Transverse colon (tissue), 4 donors: ENCODE measurements around the gene PABPN1L. TPM values are rescaled to one million over a fixed set of nuclear protein-coding genes. Genes with fewer than 3 reads are reported as not detected.

Experiments used
- DNase-seq: peaks from one replicate; pipeline ENCODE4 v3.0.0-alpha.2; 2019
- H3K27ac ChIP-seq, 4 donors: fragments of 200-600 bp; sonication (generic); 2 replicates each; pipeline ENCODE4 v1.5.1; 2016 to 2018; ENCODE audit warnings: inconsistent platforms in 4 of 4
- H3K27me3 ChIP-seq: fragments of 200-600 bp; sonication (generic); 2 replicates; pipeline ENCODE4 v1.5.1; 2017; ENCODE audit warnings: inconsistent platforms
- H3K36me3 ChIP-seq, 4 donors: fragments of 200-600 bp; sonication (generic); 2 replicates each; pipeline ENCODE4 v1.5.1; 2017 to 2019; ENCODE audit warnings: inconsistent platforms in 4 of 4
- H3K4me1 ChIP-seq, 4 donors: fragments of 200-600 bp; sonication (generic); 2 replicates each; pipeline ENCODE4 v1.5.1; 2017 to 2020; ENCODE audit warnings: inconsistent platforms in 4 of 4
- H3K4me3 ChIP-seq, 4 donors: fragments of 200-600 bp; sonication (generic); 1 replicate in 1 of 4; 2 replicates in 3 of 4; pipeline versions ENCODE4 v1.5.1 to v1.6.1; 2017 to 2019; ENCODE audit warnings: inconsistent platforms in 4 of 4
- H3K9me3 ChIP-seq, 2 donors: fragments of 200-600 bp; sonication (generic); 2 replicates each; pipeline ENCODE4 v1.5.1; 2017 to 2019; ENCODE audit warnings: inconsistent platforms in 2 of 2
- CTCF ChIP-seq, 5 experiments: fragments of 200-600 bp in 3 of 5; fragments of 450-650 bp in 2 of 5; sonication (generic) in 3 of 5; IDR thresholded peaks; 1 replicate in 2 of 5; 2 replicates in 3 of 5; pipeline ENCODE4 v1.5.1; 2016 to 2017; ENCODE audit warnings: antibody characterized with exemption in 5 of 5, inconsistent platforms in 3 of 5, mild to moderate bottlenecking in 2 of 5, moderate library complexity in 1 of 5
- EP300 ChIP-seq: sonication (generic); formaldehyde crosslinking; IDR thresholded peaks from one replicate; pipeline ENCODE4 v1.6.1; 2017; ENCODE audit warnings: antibody characterized with exemption, low read depth
- POLR2A ChIP-seq: fragments of 450-650 bp; IDR thresholded peaks from one replicate; pipeline ENCODE4 v1.6.1; 2016; ENCODE audit warnings: antibody characterized with exemption, mild to moderate bottlenecking, moderate library complexity
- POLR2AphosphoS5 ChIP-seq, 3 donors: sonication (generic); formaldehyde crosslinking; IDR thresholded peaks; one replicate each; pipeline ENCODE4 v1.6.1; 2016; ENCODE audit warnings: antibody characterized with exemption in 3 of 3
- WGBS, 2 donors: methylation state at CpG; one replicate each; pipeline ENCODE4 v1.1.5; 2018; ENCODE audit warnings: low coverage in 1 of 2; 5-methylcytosine and 5-hydroxymethylcytosine counted together
- in situ Hi-C, 4 donors: fragments of 200-750 bp; cut with MboI; loops; one replicate each; pipeline versions ENCODE4 v1.15.0 to v1.15.1; 2017; ENCODE audit warnings: low sequenced_read_pairs in 3 of 4, low pct_ligation_motif_present in 1 of 4, low pct_unique_long_range_greater_than_20kb in 1 of 4
- intact Hi-C: fragments of 100-400 bp; cut with DNase I; formaldehyde crosslinking; loops from one replicate; pipeline ENCODE4 v1.15.1; 2023; ENCODE audit warnings: low total_unique reads
- total RNA-seq, 4 donors: library from RNA; depleted of rRNA; stranded (reverse); fragments of >200 nt; gene quantifications; one replicate each; pipeline ENCODE4 v1.1.0, GENCODE V29; 2016

PABPN1L gene
- total RNA-seq, 4 donors from 2014 or later: not detected

- peak; percentile 65 for DNase-seq
- in situ Hi-C loops (no loop called here), intact Hi-C loops (no loop called here)
- H3K9me3 ChIP-seq: no peaks in the 10 kb centered on the region
- TF ChIP-seq CTCF (IDR thresholded peaks at IDR 0.05): no peak
- TF ChIP-seq EP300: no peak
- TF ChIP-seq POLR2A: no peak
- TF ChIP-seq POLR2AphosphoS5 (IDR thresholded peaks at IDR 0.05): no peak
- no peaks in the 10 kb centered on the region for H3K36me3 ChIP-seq
- H3K27ac ChIP-seq: no peak overlapping the region
- WGBS, 2 donors: 66% methylated on average over 26 of the region's 26 CpGs; no CpG with 5 or more reads in 1 of the 2 donors
- peaks cover 0 to 24% (median 16%) of the 10 kb centered on the region in 4 donors for H3K4me1 ChIP-seq
- peaks cover 15% of the 10 kb centered on the region for H3K27me3 ChIP-seq
- no peak overlapping the region for H3K4me3 ChIP-seq
These were observed 16.0 kb upstream of the PABPN1L start for GRCh38 chr16:88882358-88883030.

GRCh38 chr16:88881675-88882357 lies 15.4 kb upstream of the PABPN1L start:
- Histone ChIP-seq H3K27ac (no peak overlapping the region), H3K36me3 (no peaks in the 10 kb centered on the region), H3K4me3 (no peak overlapping the region), H3K9me3 (no peaks in the 10 kb centered on the region), H3K4me1 (peaks cover 0 to 23% (median 16%) of the 10 kb centered on the region in 4 donors), H3K27me3 (peaks cover 15% of the 10 kb centered on the region)
- WGBS, 2 donors: 80% methylated on average over 6 to 21 of the region's 27 CpGs
- in situ Hi-C loops: no loop called here
- intact Hi-C loops: no loop called here
- DNase-seq: no peak
- TF ChIP-seq POLR2AphosphoS5 (IDR thresholded peaks at IDR 0.05) (no peak), POLR2A (no peak), CTCF (IDR thresholded peaks at IDR 0.05) (no peak), EP300 (no peak)

- Histone ChIP-seq H3K4me3 (peak overlapping the region in 1 of 4 donors; percentile 1), H3K9me3 (no peaks in the 10 kb centered on the region), H3K27ac (no peak overlapping the region), H3K27me3 (peaks cover 15% of the 10 kb centered on the region), H3K4me1 (peaks cover 0 to 17% (median 16%) of the 10 kb centered on the region in 4 donors), H3K36me3 (no peaks in the 10 kb centered on the region)
- DNase-seq: peak; percentile 36
- 48% methylated on average over 42 of the region's 46 CpGs; no CpG with 5 or more reads in 1 of the 2 donors for WGBS, 2 donors
- in situ Hi-C loops: no loop called here
- intact Hi-C loops: no loop called here
- TF ChIP-seq EP300: no peak
- no peak for TF ChIP-seq POLR2A
- TF ChIP-seq CTCF (IDR thresholded peaks at IDR 0.05): no peak
- no peak for TF ChIP-seq POLR2AphosphoS5 (IDR thresholded peaks at IDR 0.05)
These were observed 14.7 kb upstream of the PABPN1L start for GRCh38 chr16:88881007-88881615.
